Osteocyte (in vitro differentiated cells): ENCODE measurements around the gene SLC35G1. TPM values are rescaled to one million over a fixed set of nuclear protein-coding genes. Genes with fewer than 3 reads are reported as not detected.

Source experiments
- DNase-seq: peaks from one replicate; pipeline ENCODE4 v3.0.0; 2021; ENCODE audit warnings: mixed read lengths; ENCODE audit not compliant: unreplicated experiment; ENCODE audit errors: extremely low spot score
- H3K27ac Mint-ChIP-seq: one replicate; pipeline ENCODE4 v1.8.0; 2021; ENCODE audit warnings: mild to moderate bottlenecking, mixed read lengths; ENCODE audit not compliant: unreplicated experiment
- H3K27me3 Mint-ChIP-seq: one replicate; pipeline ENCODE4 v1.8.0; 2021; ENCODE audit warnings: mixed read lengths; ENCODE audit not compliant: unreplicated experiment
- H3K36me3 Mint-ChIP-seq: one replicate; pipeline ENCODE4 v1.8.0; 2021; ENCODE audit warnings: mixed read lengths; ENCODE audit not compliant: unreplicated experiment
- H3K4me1 Mint-ChIP-seq: one replicate; pipeline ENCODE4 v1.8.0; 2021; ENCODE audit warnings: mixed read lengths; ENCODE audit not compliant: unreplicated experiment
- H3K4me3 Mint-ChIP-seq: one replicate; pipeline ENCODE4 v1.8.0; 2021; ENCODE audit warnings: mild to moderate bottlenecking, moderate library complexity, mixed read lengths; ENCODE audit not compliant: unreplicated experiment
- H3K9me3 Mint-ChIP-seq: one replicate; pipeline ENCODE4 v1.8.0; 2021; ENCODE audit warnings: mixed read lengths; ENCODE audit not compliant: unreplicated experiment
- CTCF ChIP-seq: fragments of 200-600 bp; sonication (generic); IDR thresholded peaks from 2 replicates; pipeline ENCODE4 v1.5.0; 2021; ENCODE audit warnings: antibody characterized with exemption, mild to moderate bottlenecking, moderate library complexity
- long read RNA-seq: library from polyadenylated mRNA; unstranded; transcript quantifications from one replicate; pipeline ENCODE4 v2.0.0, GENCODE V29; 2021
- total RNA-seq: library from RNA; stranded (reverse); gene quantifications from 2 replicates; pipeline ENCODE4 v1.2.1, GENCODE V29; 2021

SLC35G1 gene
- 6.2 and 6.3 TPM in 2 replicates for total RNA-seq
- long read RNA-seq, partial matches to known transcripts: 2 of 9 reads
- long read RNA-seq, other reads (novel, unspliced or antisense): 2 of 9 reads

GRCh38 chr10:93893646-93894515, at the start of gene SLC35G1:
TSS of gene SLC35G1 (plus strand) at chr10:93893978. CDS start at chr10:93894034, 56 bp downstream.
- H3K36me3 Mint-ChIP-seq: peaks cover 6% of the 10 kb centered on the region
- peak; percentile 87 for DNase-seq
- no peaks in the 10 kb centered on the region for H3K9me3 Mint-ChIP-seq

GRCh38 chr10:93844979-93845626, 48.7 kb upstream of the SLC35G1 start:
- H3K9me3 Mint-ChIP-seq: no peaks in the 10 kb centered on the region

More at GRCh38 chr10:93893646-93894515, at the start of gene SLC35G1:
- Mint-ChIP-seq H3K27ac (peak within 1 kb of the TSS; percentile 60), H3K4me1 (peaks cover 31% of the 10 kb centered on the region), H3K27me3 (peaks cover 10% of the 10 kb centered on the region), H3K4me3 (peak within 1 kb of the TSS; percentile 83)
- TF ChIP-seq CTCF: no peak

GRCh38 chr10:93849593-93849992, 44.2 kb upstream of the SLC35G1 start:
- no peaks in the 10 kb centered on the region for H3K36me3 Mint-ChIP-seq
- H3K4me1 Mint-ChIP-seq: no peaks in the 10 kb centered on the region
- no peak for DNase-seq
- H3K27ac Mint-ChIP-seq: no peak overlapping the region
- H3K27me3 Mint-ChIP-seq: peaks cover 19% of the 10 kb centered on the region
- H3K9me3 Mint-ChIP-seq: no peaks in the 10 kb centered on the region
- TF ChIP-seq CTCF: no peak
- H3K4me3 Mint-ChIP-seq: no peak overlapping the region

More at GRCh38 chr10:93844979-93845626, 48.7 kb upstream of the SLC35G1 start:
- Mint-ChIP-seq H3K4me1 (no peaks in the 10 kb centered on the region), H3K4me3 (no peak overlapping the region), H3K27ac (no peak overlapping the region), H3K27me3 (peaks cover 32% of the 10 kb centered on the region), H3K36me3 (no peaks in the 10 kb centered on the region)
- no peak for TF ChIP-seq CTCF
- DNase-seq: no peak

GRCh38 chr10:93850031-93851015, 43.5 kb upstream of the SLC35G1 start:
- no peaks in the 10 kb centered on the region for H3K4me1 Mint-ChIP-seq

More at GRCh38 chr10:93850031-93851015, 43.5 kb upstream of the SLC35G1 start:
- no peak for TF ChIP-seq CTCF
- Mint-ChIP-seq H3K4me3 (no peak overlapping the region), H3K27me3 (peaks cover 22% of the 10 kb centered on the region), H3K9me3 (no peaks in the 10 kb centered on the region), H3K36me3 (no peaks in the 10 kb centered on the region), H3K27ac (no peak overlapping the region)
- DNase-seq: no peak
